GM12865 (cell line): ENCODE measurements around the gene SLC24A2.
A peak's percentile ranks its signal among the peaks of the same experiment; 100 is the strongest.

ENCODE experiments used
- DNase-seq: peaks from one replicate; pipeline ENCODE4 v3.0.0; 2010; ENCODE audit warnings: low read depth
- H3K4me3 ChIP-seq: 2 replicates; pipeline ENCODE4 v1.5.1; 2011; ENCODE audit warnings: mild to moderate bottlenecking, low read depth, low read length, control low read depth
- TF ChIP-seq, protein P1 (sequence below): IDR thresholded peaks from 2 replicates; pipeline ENCODE4 v1.5.1; 2011; ENCODE audit warnings: low read length, control low read depth, low read depth, inconsistent platforms; ENCODE audit not compliant: insufficient read depth; ENCODE audit errors: missing control alignments

The SLC24A2 gene

DNA sequence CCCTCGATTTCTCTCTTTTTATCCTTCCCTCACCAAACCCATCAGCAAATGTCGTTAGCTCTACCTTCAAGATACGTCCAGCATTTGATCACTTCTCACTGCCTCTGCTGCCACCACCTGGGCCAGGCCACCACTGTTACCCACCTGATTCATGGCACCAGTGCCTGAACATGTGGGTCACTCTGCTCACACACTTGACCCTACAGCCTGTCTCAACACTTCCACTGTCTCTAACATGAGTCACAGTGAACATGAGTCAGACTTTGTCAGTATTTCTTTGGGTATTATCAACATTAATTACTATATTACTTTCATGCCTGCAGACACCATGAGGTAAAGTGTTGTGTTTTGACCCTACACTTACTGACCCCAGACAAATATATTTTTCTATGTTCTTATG, 19.6 kb downstream of the SLC24A2 start:
- H3K4me3 ChIP-seq = no peak overlapping the region
- TF ChIP-seq, protein P1, sequence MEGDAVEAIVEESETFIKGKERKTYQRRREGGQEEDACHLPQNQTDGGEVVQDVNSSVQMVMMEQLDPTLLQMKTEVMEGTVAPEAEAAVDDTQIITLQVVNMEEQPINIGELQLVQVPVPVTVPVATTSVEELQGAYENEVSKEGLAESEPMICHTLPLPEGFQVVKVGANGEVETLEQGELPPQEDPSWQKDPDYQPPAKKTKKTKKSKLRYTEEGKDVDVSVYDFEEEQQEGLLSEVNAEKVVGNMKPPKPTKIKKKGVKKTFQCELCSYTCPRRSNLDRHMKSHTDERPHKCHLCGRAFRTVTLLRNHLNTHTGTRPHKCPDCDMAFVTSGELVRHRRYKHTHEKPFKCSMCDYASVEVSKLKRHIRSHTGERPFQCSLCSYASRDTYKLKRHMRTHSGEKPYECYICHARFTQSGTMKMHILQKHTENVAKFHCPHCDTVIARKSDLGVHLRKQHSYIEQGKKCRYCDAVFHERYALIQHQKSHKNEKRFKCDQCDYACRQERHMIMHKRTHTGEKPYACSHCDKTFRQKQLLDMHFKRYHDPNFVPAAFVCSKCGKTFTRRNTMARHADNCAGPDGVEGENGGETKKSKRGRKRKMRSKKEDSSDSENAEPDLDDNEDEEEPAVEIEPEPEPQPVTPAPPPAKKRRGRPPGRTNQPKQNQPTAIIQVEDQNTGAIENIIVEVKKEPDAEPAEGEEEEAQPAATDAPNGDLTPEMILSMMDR = peak; percentile 4
- no peak for DNase-seq

DNA sequence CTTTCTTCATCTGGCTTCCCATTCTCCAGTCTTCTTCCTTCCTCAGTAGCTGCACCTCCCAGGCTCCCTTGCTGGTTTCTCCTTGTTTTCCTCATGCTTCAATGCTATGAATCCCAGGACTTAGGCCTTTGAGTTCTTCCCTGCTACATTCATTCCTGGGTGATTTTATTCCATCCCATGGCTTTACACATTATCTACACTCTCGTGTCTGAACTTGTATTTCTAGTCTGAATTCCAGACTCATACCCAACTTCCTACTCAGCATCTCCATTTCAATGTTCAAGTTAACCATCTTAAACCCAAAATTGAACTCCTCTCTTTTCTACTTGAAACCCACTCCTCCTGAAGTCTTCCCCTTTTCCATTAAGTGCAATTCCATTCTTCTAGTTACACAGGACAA, 20.0 kb downstream of the SLC24A2 start:
- TF ChIP-seq, protein P1 = no peak
- DNase-seq = no peak
- H3K4me3 ChIP-seq = no peak overlapping the region

DNA sequence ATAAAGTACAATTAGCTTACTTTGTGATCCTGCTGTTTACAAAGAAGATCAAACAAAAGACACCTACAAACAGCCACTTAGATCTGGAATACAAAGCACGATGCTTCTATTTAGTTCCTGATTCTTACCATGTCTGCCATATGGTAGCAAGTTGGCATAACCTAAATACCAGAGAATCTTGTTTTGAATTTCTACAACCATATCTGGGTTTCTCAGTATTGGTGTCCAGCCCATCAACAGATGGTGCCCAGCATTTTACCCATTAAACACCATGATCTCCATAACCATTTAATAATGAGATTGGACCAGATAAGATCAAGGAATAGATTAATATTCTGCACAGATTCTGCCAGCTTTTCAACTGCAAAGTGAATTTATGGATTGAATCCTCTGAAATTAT, 29.8 kb downstream of the SLC24A2 start:
- H3K4me3 ChIP-seq = no peak overlapping the region
- DNase-seq = no peak
- TF ChIP-seq, protein P1 = no peak

DNA sequence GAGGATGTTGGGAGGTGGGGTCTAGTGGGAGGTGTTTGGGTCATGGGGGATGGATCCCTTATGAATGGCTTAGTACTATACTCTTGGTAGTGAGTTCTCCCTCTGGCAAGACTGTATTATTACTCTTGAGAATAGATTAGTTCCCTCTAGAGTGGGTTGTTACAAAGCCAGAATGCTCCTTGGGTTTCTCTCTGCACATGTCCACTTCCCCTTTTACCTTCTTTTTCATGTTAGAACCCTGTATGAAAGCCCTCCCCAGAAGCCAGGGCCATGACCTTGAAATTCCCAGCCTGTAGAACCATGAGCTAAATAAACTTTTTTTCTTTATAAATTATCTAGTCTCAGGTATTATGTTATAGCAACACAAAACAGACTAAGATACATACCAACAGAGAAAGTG, 31.1 kb downstream of the SLC24A2 start:
- TF ChIP-seq, protein P1 = no peak

DNA sequence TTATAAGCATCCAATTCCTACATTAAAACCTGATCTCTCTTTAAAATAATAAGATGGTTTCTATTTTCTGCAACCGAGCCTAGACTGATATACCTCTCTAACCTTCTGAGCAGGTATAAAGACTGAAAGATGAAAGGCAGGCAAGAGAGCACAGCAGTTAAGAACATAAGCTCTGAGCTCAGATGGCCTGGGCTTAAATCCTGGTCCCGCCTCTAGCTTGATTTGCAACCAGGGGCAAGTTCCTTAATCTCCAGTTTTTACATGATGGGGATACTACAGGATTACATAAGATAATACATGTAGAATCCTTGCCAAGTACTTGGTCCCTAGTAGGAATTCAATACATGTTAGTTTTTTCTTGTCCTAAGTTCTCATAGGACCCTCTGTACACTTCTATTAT, 33.9 kb downstream of the SLC24A2 start:
- H3K4me3 ChIP-seq = no peak overlapping the region
- no peak for DNase-seq
- TF ChIP-seq, protein P1 = no peak

More for the DNA sequence above, 31.1 kb downstream of the SLC24A2 start:
- no peak for DNase-seq
- H3K4me3 ChIP-seq = no peak overlapping the region

DNA sequence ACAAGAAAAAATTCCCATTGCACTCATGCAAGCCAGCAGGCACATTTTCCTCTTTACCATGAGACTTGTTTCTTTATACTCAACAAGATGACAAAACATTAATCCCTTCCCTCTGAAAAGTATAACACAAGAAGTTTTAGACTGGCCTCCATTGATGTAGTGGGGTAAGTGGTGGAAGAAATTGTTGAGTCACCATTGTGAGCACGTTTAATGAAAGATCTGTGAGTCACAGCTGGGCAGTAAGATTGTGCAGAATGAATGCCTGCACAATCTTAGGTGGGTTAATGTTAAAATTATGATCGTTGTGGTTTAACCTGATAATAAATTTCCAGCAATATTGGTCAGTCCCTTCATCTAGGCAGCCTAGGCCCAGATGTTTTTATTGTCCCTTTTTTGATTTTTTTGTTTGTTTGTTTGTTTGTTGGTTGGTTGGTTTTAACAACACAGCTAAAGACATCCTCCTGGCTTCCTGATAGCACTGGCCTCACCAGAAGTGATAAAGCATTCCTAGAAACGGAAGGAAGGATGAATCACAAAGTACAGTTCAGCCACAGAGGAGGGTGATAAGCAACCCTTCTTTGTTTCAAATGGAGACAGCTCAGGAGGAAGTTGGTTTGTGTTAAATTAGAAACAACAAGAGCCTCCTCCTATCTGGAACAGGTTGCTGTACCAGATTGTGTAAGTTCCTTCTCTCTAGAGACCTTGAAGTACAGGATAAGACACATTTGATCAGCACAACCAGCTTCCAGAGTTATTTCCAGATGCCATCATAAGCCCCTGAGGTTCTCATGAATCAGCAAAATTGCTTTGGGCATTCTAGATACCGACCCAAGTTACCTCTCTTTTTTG, 40.3 kb downstream of the SLC24A2 start:
- DNase-seq = no peak
- H3K4me3 ChIP-seq = no peak overlapping the region
- TF ChIP-seq, protein P1 = no peak

DNA sequence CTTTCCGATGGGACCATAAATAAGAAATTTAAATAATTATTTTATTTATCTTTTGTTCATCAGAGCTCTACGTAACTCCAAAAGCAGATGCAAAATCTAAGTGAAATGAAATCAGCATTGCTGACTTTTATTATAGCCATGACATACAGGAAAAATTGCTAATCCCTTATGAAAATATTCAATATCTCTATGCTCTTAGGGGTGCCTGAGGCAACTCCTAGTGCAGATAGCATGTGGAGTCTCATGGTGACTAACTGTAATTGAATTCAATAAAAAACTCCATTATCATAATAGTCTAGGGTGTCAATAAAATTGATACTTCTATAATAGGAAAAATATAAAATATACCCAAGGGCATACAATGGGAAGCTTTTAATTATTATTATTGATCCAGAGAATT, 42.6 kb downstream of the SLC24A2 start:
- no peak overlapping the region for H3K4me3 ChIP-seq
- TF ChIP-seq, protein P1 = no peak
- no peak for DNase-seq
